HepG2 (cell line): ENCODE measurements around the gene F12. TPM values are rescaled to one million over a fixed set of nuclear protein-coding genes. Genes with fewer than 3 reads are reported as not detected.
A peak's percentile ranks its signal among the peaks of the same experiment; 100 is the strongest.

Experiments used
- BCL3 ChIP-seq: sonication (generic); formaldehyde crosslinking; IDR thresholded peaks from 2 replicates; pipeline ENCODE4 v1.5.1; 2020; ENCODE audit warnings: mild to moderate bottlenecking, missing genetic modification reagents, moderate library complexity
- ISX ChIP-seq: sonication (generic); formaldehyde crosslinking; conservative IDR thresholded peaks from 2 replicates; pipeline ENCODE4 v1.5.0; 2020; ENCODE audit warnings: missing genetic modification reagents
- MAF1 ChIP-seq: sonication (generic); formaldehyde crosslinking; IDR thresholded peaks from 2 replicates; pipeline ENCODE4 v1.5.0; 2020; ENCODE audit warnings: missing genetic modification reagents, borderline replicate concordance
- MXD4 ChIP-seq: IDR thresholded peaks from 2 replicates; pipeline ENCODE4 v1.6.1; 2016; ENCODE audit warnings: mild to moderate bottlenecking, missing biosample characterization, missing genetic modification reagents
- MXI1 ChIP-seq: IDR thresholded peaks from 3 replicates; pipeline ENCODE4 v1.6.1; 2012; ENCODE audit warnings: low read depth, low read length, inconsistent platforms, borderline replicate concordance
- NCOA2 ChIP-seq: sonication (generic); formaldehyde crosslinking; IDR thresholded peaks from 2 replicates; pipeline ENCODE4 v1.8.0; 2022; ENCODE audit warnings: inconsistent platforms
- PLRG1 ChIP-seq: fragments of 450-650 bp; conservative IDR thresholded peaks from 2 replicates; pipeline ENCODE4 v1.6.1; 2016
- RCOR2 ChIP-seq: IDR thresholded peaks from 2 replicates; pipeline ENCODE4 v1.6.1; 2016; ENCODE audit warnings: missing biosample characterization, missing genetic modification reagents
- ZBED4 ChIP-seq: sonication (generic); formaldehyde crosslinking; IDR thresholded peaks from 2 replicates; pipeline ENCODE4 v1.4.0; 2020; ENCODE audit warnings: missing genetic modification reagents, borderline replicate concordance
- ZMAT3 ChIP-seq: sonication (generic); formaldehyde crosslinking; conservative IDR thresholded peaks from 2 replicates; pipeline ENCODE4 v1.7.0; 2021; ENCODE audit warnings: missing genetic modification reagents
- ZMYM3 ChIP-seq: sonication (generic); formaldehyde crosslinking; IDR thresholded peaks from 2 replicates; pipeline ENCODE4 v1.5.1; 2020; ENCODE audit warnings: mild to moderate bottlenecking, missing genetic modification reagents
- ZNF251 ChIP-seq: sonication (generic); formaldehyde crosslinking; IDR thresholded peaks from 2 replicates; pipeline ENCODE4 v1.9.0; 2021; ENCODE audit warnings: mild to moderate bottlenecking, missing genetic modification reagents
- ZNF33A ChIP-seq: sonication (generic); formaldehyde crosslinking; IDR thresholded peaks from 2 replicates; pipeline ENCODE4 v1.5.1; 2020; ENCODE audit warnings: missing genetic modification reagents, mild to moderate bottlenecking, moderate library complexity, borderline replicate concordance
- ZNF512 ChIP-seq: sonication (generic); formaldehyde crosslinking; IDR thresholded peaks from 2 replicates; pipeline ENCODE4 v1.4.0; 2020; ENCODE audit warnings: mild to moderate bottlenecking, missing genetic modification reagents
- ZNF574 ChIP-seq: sonication (generic); formaldehyde crosslinking; IDR thresholded peaks from 2 replicates; pipeline ENCODE4 v1.4.0; 2020; ENCODE audit warnings: missing genetic modification reagents
- ZNF614 ChIP-seq: IDR thresholded peaks from 2 replicates; pipeline ENCODE4 v1.6.1; 2018; ENCODE audit warnings: missing biosample characterization, missing genetic modification reagents, inconsistent platforms, borderline replicate concordance
- ZNF776 ChIP-seq: sonication (generic); formaldehyde crosslinking; IDR thresholded peaks from 2 replicates; pipeline ENCODE4 v1.4.0; 2020; ENCODE audit warnings: mild to moderate bottlenecking, missing genetic modification reagents
- polyA plus RNA-seq, 8 experiments: library from polyadenylated mRNA; depleted of rRNA in 3 of 8; stranded (reverse) in 7 of 8; unstranded in 1 of 8; fragments of >200 nt; fragmentation: Illumina TruSeq in 4 of 8; extraction: Trizol in 4 of 8; gene quantifications; 2 replicates each; pipeline versions ENCODE4 v1.2.1 to v1.2.3, GENCODE V29; 2011 to 2016; ENCODE audit warnings: low read depth in 4 of 8, missing spikeins in 1 of 8, mixed read lengths in 1 of 8; ENCODE audit not compliant: insufficient read depth in 1 of 8
- total RNA-seq, 5 experiments: library from RNA; depleted of rRNA; stranded (reverse); fragments of >200 nt; fragmentation: Illumina TruSeq; extraction: Trizol; gene quantifications; 2 replicates each; pipeline ENCODE4 v1.2.3, GENCODE V29; 2016; ENCODE audit warnings: low read depth in 1 of 5
- TF ChIP-seq, protein P1 (sequence below): sonication (generic); formaldehyde crosslinking; IDR thresholded peaks from 2 replicates; pipeline ENCODE4 v1.4.0; 2020; ENCODE audit warnings: mild to moderate bottlenecking, missing genetic modification reagents

F12 gene
- total and polyA plus RNA-seq, 2 of the 13 experiments (the other 11 are each of a cell fraction or from before 2014, with no cell fraction given), result 2.5 to 3.0 TPM

DNA sequence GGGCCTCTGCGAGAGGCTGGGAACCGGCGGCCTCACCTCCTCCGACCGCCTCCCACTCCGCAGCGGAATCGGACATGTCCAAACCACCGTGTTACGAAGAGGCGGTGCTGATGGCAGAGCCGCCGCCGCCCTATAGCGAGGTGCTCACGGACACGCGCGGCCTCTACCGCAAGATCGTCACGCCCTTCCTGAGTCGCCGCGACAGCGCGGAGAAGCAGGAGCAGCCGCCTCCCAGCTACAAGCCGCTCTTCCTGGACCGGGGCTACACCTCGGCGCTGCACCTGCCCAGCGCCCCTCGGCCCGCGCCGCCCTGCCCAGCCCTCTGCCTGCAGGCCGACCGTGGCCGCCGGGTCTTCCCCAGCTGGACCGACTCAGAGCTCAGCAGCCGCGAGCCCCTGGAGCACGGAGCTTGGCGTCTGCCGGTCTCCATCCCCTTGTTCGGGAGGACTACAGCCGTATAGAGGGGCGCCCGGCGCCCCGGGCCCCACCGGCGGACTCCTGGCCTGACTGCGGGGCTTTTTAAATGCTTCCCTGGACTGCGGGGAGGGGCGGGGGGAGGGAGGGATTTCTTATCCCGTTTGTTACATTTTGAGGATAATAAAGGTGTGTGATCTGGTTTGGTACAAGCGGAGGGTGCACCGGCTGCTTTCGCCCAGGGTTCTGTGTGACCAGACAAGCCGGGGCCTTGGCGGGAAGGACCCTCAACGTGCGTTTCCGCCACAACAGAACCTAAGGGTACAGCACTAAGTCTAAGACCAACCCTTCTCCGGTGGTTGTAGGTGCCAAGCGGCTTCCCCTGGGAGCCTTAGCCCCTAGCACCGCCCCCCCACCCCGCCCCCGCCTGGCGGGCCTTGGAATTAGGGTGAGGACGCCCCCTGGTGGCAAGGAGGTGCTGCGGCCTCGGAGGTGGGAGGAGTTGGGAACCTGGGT is 46.6 kb upstream of the F12 start (continued):
- TF ChIP-seq ZBED4 (CRISPR knock-in tag), result no peak
- no peak for TF ChIP-seq MXD4
- TF ChIP-seq ZNF776, result peak; percentile 25
- no peak for TF ChIP-seq ZMYM3 (CRISPR knock-in tag)
- TF ChIP-seq ZNF614 (CRISPR knock-in tag), result 0 out of 2 replicates have a peak, but pooled peaks have one; percentile 1
- no peak for TF ChIP-seq MAF1 (CRISPR knock-in tag)
- TF ChIP-seq BCL3, result no peak; the same call in 1 of the 2 replicates
- no peak for TF ChIP-seq NCOA2
- no peak for TF ChIP-seq RCOR2 (CRISPR knock-in tag)
- TF ChIP-seq, protein P1, sequence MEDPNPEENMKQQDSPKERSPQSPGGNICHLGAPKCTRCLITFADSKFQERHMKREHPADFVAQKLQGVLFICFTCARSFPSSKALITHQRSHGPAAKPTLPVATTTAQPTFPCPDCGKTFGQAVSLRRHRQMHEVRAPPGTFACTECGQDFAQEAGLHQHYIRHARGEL (CRISPR knock-in tag), result no peak; the same call in 1 of the 2 replicates
- TF ChIP-seq ZMAT3 (CRISPR knock-in tag), result no peak
- no peak for TF ChIP-seq PLRG1
- TF ChIP-seq ZNF33A (CRISPR knock-in tag), result no peak
- TF ChIP-seq ZNF574 (CRISPR knock-in tag), result peak; percentile 68
- no peak for TF ChIP-seq ZNF251 (CRISPR knock-in tag)
- TF ChIP-seq MXI1, result 0 out of 3 replicates have a peak, but pooled peaks have one; percentile 30
- TF ChIP-seq ZNF512 (CRISPR knock-in tag), result 0 out of 2 replicates have a peak, but pooled peaks have one; percentile 50
- TF ChIP-seq ISX (CRISPR knock-in tag), result no peak
